Liver (tissue), 3 donors: ENCODE measurements around the gene SEBOX.

Experiments
- EGR1 ChIP-seq, 2 donors: IDR thresholded peaks; 2 replicates each; pipeline ENCODE4 v1.6.1; 2016 to 2018; ENCODE audit warnings: antibody characterized with exemption in 2 of 2, low read depth in 2 of 2
- GABPA ChIP-seq, 2 donors: IDR thresholded peaks in 1 of 2; conservative IDR thresholded peaks in 1 of 2; 2 replicates each; pipeline ENCODE4 v1.6.1; 2016; ENCODE audit warnings: antibody characterized with exemption in 2 of 2, mild to moderate bottlenecking in 1 of 2, moderate library complexity in 1 of 2
- HNF4G ChIP-seq: IDR thresholded peaks from 2 replicates; pipeline ENCODE4 v1.6.1; 2016; ENCODE audit warnings: antibody characterized with exemption
- RAD21 ChIP-seq, 2 donors: IDR thresholded peaks; 2 replicates each; pipeline ENCODE4 v1.6.1; 2016; ENCODE audit warnings: antibody characterized with exemption in 2 of 2, mild to moderate bottlenecking in 2 of 2
- REST ChIP-seq: IDR thresholded peaks from 2 replicates; pipeline ENCODE4 v1.6.1; 2016; ENCODE audit warnings: antibody characterized with exemption, mild to moderate bottlenecking
- TAF1 ChIP-seq: conservative IDR thresholded peaks from 2 replicates; pipeline ENCODE4 v1.6.1; 2016; ENCODE audit warnings: antibody characterized with exemption, mild to moderate bottlenecking
- TF ChIP-seq, protein P1 (sequence below): fragments of 150-350 bp; IDR thresholded peaks from 2 replicates; pipeline ENCODE4 v1.5.1; 2017; ENCODE audit warnings: improper control_type of control experiment, low read depth, low read length; ENCODE audit not compliant: missing input control
- TF ChIP-seq, protein P2 (sequence below): IDR thresholded peaks from 2 replicates; pipeline ENCODE4 v1.6.1; 2016; ENCODE audit warnings: antibody characterized with exemption
- donor health status: healthy.
- donor health status: healthy.

GRCh38 chr17:28406473-28406814 is 41.4 kb upstream of the SEBOX start:
- TF ChIP-seq HNF4G (no peak), REST (no peak), GABPA (IDR thresholded peaks at IDR 0.05 in 1 of 2, conservative IDR thresholded peaks at IDR 0.05 in 1 of 2) (no peak), TAF1 (no peak), RAD21 (IDR thresholded peaks at IDR 0.05) (no peak), EGR1 (IDR thresholded peaks at IDR 0.05; ENCODE audit: low read depth in 2 of 2) (no peak)
- TF ChIP-seq, protein P1, sequence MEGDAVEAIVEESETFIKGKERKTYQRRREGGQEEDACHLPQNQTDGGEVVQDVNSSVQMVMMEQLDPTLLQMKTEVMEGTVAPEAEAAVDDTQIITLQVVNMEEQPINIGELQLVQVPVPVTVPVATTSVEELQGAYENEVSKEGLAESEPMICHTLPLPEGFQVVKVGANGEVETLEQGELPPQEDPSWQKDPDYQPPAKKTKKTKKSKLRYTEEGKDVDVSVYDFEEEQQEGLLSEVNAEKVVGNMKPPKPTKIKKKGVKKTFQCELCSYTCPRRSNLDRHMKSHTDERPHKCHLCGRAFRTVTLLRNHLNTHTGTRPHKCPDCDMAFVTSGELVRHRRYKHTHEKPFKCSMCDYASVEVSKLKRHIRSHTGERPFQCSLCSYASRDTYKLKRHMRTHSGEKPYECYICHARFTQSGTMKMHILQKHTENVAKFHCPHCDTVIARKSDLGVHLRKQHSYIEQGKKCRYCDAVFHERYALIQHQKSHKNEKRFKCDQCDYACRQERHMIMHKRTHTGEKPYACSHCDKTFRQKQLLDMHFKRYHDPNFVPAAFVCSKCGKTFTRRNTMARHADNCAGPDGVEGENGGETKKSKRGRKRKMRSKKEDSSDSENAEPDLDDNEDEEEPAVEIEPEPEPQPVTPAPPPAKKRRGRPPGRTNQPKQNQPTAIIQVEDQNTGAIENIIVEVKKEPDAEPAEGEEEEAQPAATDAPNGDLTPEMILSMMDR = no peak
- TF ChIP-seq, protein P2, sequence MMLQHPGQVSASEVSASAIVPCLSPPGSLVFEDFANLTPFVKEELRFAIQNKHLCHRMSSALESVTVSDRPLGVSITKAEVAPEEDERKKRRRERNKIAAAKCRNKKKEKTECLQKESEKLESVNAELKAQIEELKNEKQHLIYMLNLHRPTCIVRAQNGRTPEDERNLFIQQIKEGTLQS = no peak
